Neural cell (in vitro differentiated cells): ENCODE measurements around the gene UCP3. TPM values are rescaled to one million over a fixed set of nuclear protein-coding genes. Genes with fewer than 3 reads are reported as not detected.

Experiments
- H2AFZ ChIP-seq: fragments of 200-600, 300-800 bp; sonication (generic), shearing (Covaris generic); 2 replicates; pipeline ENCODE4 v1.6.0; 2014; ENCODE audit warnings: low read depth, mild to moderate bottlenecking, antibody characterized with exemption, low read length, moderate library complexity
- H3F3A ChIP-seq: fragments of 200-600 bp; shearing (Covaris generic); 2 replicates; pipeline ENCODE4 v1.6.1; 2016; ENCODE audit warnings: mild to moderate bottlenecking, moderate library complexity, mixed read lengths, antibody characterized with exemption, low read length; ENCODE audit not compliant: insufficient read depth, poor library complexity, severe bottlenecking
- H3K27ac ChIP-seq: fragments of 200-600, 300-800 bp; sonication (generic), shearing (Covaris generic); 2 replicates; pipeline ENCODE4 v1.5.1; 2014; ENCODE audit warnings: mild to moderate bottlenecking, low read length, moderate library complexity
- H3K27me3 ChIP-seq: fragments of 300-800, 200-600 bp; sonication (generic), shearing (Covaris generic); 2 replicates; pipeline ENCODE4 v1.6.0; 2014; ENCODE audit warnings: mild to moderate bottlenecking, low read depth, low read length, moderate library complexity; ENCODE audit not compliant: insufficient read depth
- H3K36me3 ChIP-seq: fragments of 300-800, 200-600 bp; sonication (generic), shearing (Covaris generic); 2 replicates; pipeline ENCODE4 v1.5.1; 2014; ENCODE audit warnings: mild to moderate bottlenecking, antibody characterized with exemption, low read length, moderate library complexity; ENCODE audit not compliant: insufficient read depth
- H3K4me2 ChIP-seq: fragments of 300-800, 200-600 bp; sonication (generic), shearing (Covaris generic); 2 replicates; pipeline ENCODE4 v1.6.0; 2014; ENCODE audit warnings: mild to moderate bottlenecking, low read length
- H3K4me3 ChIP-seq: fragments of 300-800, 200-600 bp; sonication (generic), shearing (Covaris generic); 2 replicates; pipeline ENCODE4 v1.5.1; 2014; ENCODE audit warnings: mild to moderate bottlenecking, low read length, moderate library complexity
- H3K79me2 ChIP-seq: fragments of 200-600 bp; shearing (Covaris generic); replicated peaks from 2 replicates; pipeline ENCODE4 v1.6.0; 2014; ENCODE audit warnings: mild to moderate bottlenecking, low read length, moderate library complexity; ENCODE audit not compliant: insufficient read depth
- H3K9ac ChIP-seq: fragments of 300-800, 200-600 bp; sonication (generic), shearing (Covaris generic); 2 replicates; pipeline ENCODE4 v1.6.1; 2016; ENCODE audit warnings: mild to moderate bottlenecking, low read length, mixed read lengths
- H3K9me2 ChIP-seq: fragments of 200-600 bp; shearing (Covaris generic); 2 replicates; pipeline ENCODE4 v1.6.1; 2016; ENCODE audit warnings: mild to moderate bottlenecking, low read length, mixed read lengths; ENCODE audit not compliant: insufficient read depth
- H3K9me3 ChIP-seq: fragments of 200-600, 300-800 bp; sonication (generic), shearing (Covaris generic); 2 replicates; pipeline ENCODE4 v1.6.1; 2016; ENCODE audit warnings: mild to moderate bottlenecking, mixed run types, low read length, moderate library complexity, mixed read lengths
- H4K20me1 ChIP-seq: fragments of 200-600 bp; shearing (Covaris generic); 2 replicates; pipeline ENCODE4 v1.6.1; 2016; ENCODE audit warnings: mild to moderate bottlenecking, mixed run types; ENCODE audit not compliant: insufficient read depth
- CTCF ChIP-seq: fragments of 450-650 bp; IDR thresholded peaks from 2 replicates; pipeline ENCODE4 v1.5.1; 2014; ENCODE audit warnings: antibody characterized with exemption, mild to moderate bottlenecking, moderate library complexity; ENCODE audit not compliant: poor library complexity, severe bottlenecking
- EP300 ChIP-seq: fragments of 450-650 bp; conservative IDR thresholded peaks from 2 replicates; pipeline ENCODE4 v1.6.1; 2014; ENCODE audit warnings: antibody characterized with exemption, mild to moderate bottlenecking, moderate library complexity; ENCODE audit not compliant: poor library complexity, severe bottlenecking
- EZH2 ChIP-seq: fragments of 200-600, 300-800 bp; shearing (Covaris generic), sonication (generic); IDR thresholded peaks from 2 replicates; pipeline ENCODE4 v1.6.1; 2014; ENCODE audit warnings: antibody characterized with exemption, low read length, borderline replicate concordance, mild to moderate bottlenecking; ENCODE audit not compliant: insufficient read depth, poor library complexity, severe bottlenecking
- MXI1 ChIP-seq: fragments of 450-650 bp; conservative IDR thresholded peaks from 2 replicates; pipeline ENCODE4 v1.6.1; 2014; ENCODE audit warnings: antibody characterized with exemption, mild to moderate bottlenecking; ENCODE audit not compliant: poor library complexity, severe bottlenecking
- POLR2AphosphoS5 ChIP-seq: IDR thresholded peaks from 2 replicates; pipeline ENCODE4 v1.6.1; 2012
- RAD21 ChIP-seq: fragments of 450-650 bp; conservative IDR thresholded peaks from 2 replicates; pipeline ENCODE4 v1.6.1; 2014; ENCODE audit warnings: antibody characterized with exemption, mild to moderate bottlenecking, moderate library complexity
- REST ChIP-seq: IDR thresholded peaks from 2 replicates; pipeline ENCODE4 v1.6.1; 2012; ENCODE audit warnings: borderline replicate concordance
- SMC3 ChIP-seq: fragments of 450-650 bp; conservative IDR thresholded peaks from 2 replicates; pipeline ENCODE4 v1.6.1; 2014; ENCODE audit warnings: antibody characterized with exemption, mild to moderate bottlenecking, moderate library complexity; ENCODE audit not compliant: poor library complexity
- TAF1 ChIP-seq: IDR thresholded peaks from 2 replicates; pipeline ENCODE4 v1.6.1; 2012; ENCODE audit warnings: low read depth
- polyA plus RNA-seq: library from polyadenylated mRNA; depleted of rRNA; stranded (reverse); fragments of >200 nt; gene quantifications from 2 replicates; pipeline ENCODE4 v1.2.3, GENCODE V29; 2014

Gene UCP3
- polyA plus RNA-seq, 1 donor from 2014 or later, result 7.8 TPM

GRCh38 chr11:73978576-73979086, 30.3 kb downstream of the UCP3 start:
- Histone ChIP-seq H4K20me1 (no peaks in the 10 kb centered on the region), H3K9me2 (no peaks in the 10 kb centered on the region), H3K27me3 (no peaks in the 10 kb centered on the region), H3K79me2 (no peaks in the 10 kb centered on the region), H3K4me3 (no peak overlapping the region), H3F3A (no peaks in the 10 kb centered on the region), H2AFZ (no peak overlapping the region), H3K9ac (no peak overlapping the region), H3K9me3 (no peaks in the 10 kb centered on the region), H3K4me2 (no peak overlapping the region), H3K27ac (no peak overlapping the region), H3K36me3 (no peaks in the 10 kb centered on the region)
- TF ChIP-seq REST, result no peak

- no peaks in the 10 kb centered on the region for H3K9me3 ChIP-seq
- H4K20me1 ChIP-seq, result no peaks in the 10 kb centered on the region
- no peaks in the 10 kb centered on the region for H3F3A ChIP-seq
- no peak overlapping the region for H3K4me3 ChIP-seq
- H3K9ac ChIP-seq, result no peak overlapping the region
- H2AFZ ChIP-seq, result no peak overlapping the region
- no peaks in the 10 kb centered on the region for H3K36me3 ChIP-seq
- TF ChIP-seq EP300 (no peak), TAF1 (no peak), EZH2 (no peak), POLR2AphosphoS5 (no peak), RAD21 (no peak), REST (no peak), SMC3 (no peak), CTCF (no peak), MXI1 (no peak)
- H3K79me2 ChIP-seq, result no peaks in the 10 kb centered on the region
- H3K9me2 ChIP-seq, result no peaks in the 10 kb centered on the region
- H3K4me2 ChIP-seq, result no peak overlapping the region
- no peak overlapping the region for H3K27ac ChIP-seq
- no peaks in the 10 kb centered on the region for H3K27me3 ChIP-seq
Measured at GRCh38 chr11:73977856-73978519, 30.9 kb downstream of the UCP3 start.
